Bronchial epithelial cell (primary cell): ENCODE results near the gene BLMH. TPM values are rescaled to one million over a fixed set of nuclear protein-coding genes. Genes with fewer than 3 reads are reported as not detected.
A peak's percentile ranks its signal among the peaks of the same experiment; 100 is the strongest.

ENCODE experiments used
- DNase-seq: peaks from one replicate; pipeline ENCODE4 v3.0.0-alpha.2; 2010; ENCODE audit warnings: low read depth
- FAIRE-seq: peaks from 2 replicates; lab custom pipeline; 2011; peaks lifted over from hg19 to GRCh38; lab: Jason Lieb, UNC
- H3K27me3 ChIP-seq: 2 replicates; pipeline ENCODE4 v1.5.1; 2011; ENCODE audit warnings: low read length; ENCODE audit not compliant: control insufficient read depth, insufficient read depth
- H3K36me3 ChIP-seq: 2 replicates; pipeline ENCODE4 v1.5.1; 2011; ENCODE audit warnings: low read length; ENCODE audit not compliant: control insufficient read depth, insufficient read depth
- H3K4me3 ChIP-seq: 2 replicates; pipeline ENCODE4 v1.5.1; 2011; ENCODE audit warnings: mild to moderate bottlenecking, low read depth, low read length, control low read depth
- total RNA-seq: library from RNA; depleted of rRNA; stranded (reverse); fragments of >200 nt; gene quantifications from 2 replicates; pipeline ENCODE4 v1.2.1, GENCODE V29; 2014
- TF ChIP-seq, protein P1 (sequence below): IDR thresholded peaks from 2 replicates; pipeline ENCODE4 v1.5.1; 2011; ENCODE audit warnings: mild to moderate bottlenecking, moderate library complexity, low read length, control low read depth, inconsistent platforms; ENCODE audit not compliant: insufficient read depth, severe bottlenecking

Gene BLMH
- total RNA-seq, 1 donor from 2014 or later, result 19.0 TPM

DNA sequence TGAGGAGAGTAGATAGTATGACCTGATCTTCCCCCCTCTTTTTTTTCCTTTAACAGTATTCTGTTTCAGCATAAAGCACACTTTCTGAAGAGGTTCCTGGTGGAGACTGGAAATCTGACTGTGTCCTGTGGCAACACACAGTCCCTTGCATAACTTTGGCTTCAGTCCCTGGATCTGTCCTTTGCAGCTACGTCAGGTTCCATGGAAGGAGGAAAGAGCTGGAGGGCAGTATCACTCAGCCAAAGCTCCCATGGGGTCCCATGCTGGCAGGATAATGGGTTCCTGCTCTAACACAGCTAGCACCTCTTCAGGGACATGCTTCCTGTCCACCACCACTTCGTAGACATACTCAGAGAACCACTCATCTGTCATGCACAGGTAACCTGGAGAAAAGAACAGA is 43.0 kb downstream of the BLMH start:
- Histone ChIP-seq H3K4me3 (no peak overlapping the region), H3K27me3 (no peaks in the 10 kb centered on the region), H3K36me3 (peaks cover 5% of the 10 kb centered on the region)
- TF ChIP-seq, protein P1, sequence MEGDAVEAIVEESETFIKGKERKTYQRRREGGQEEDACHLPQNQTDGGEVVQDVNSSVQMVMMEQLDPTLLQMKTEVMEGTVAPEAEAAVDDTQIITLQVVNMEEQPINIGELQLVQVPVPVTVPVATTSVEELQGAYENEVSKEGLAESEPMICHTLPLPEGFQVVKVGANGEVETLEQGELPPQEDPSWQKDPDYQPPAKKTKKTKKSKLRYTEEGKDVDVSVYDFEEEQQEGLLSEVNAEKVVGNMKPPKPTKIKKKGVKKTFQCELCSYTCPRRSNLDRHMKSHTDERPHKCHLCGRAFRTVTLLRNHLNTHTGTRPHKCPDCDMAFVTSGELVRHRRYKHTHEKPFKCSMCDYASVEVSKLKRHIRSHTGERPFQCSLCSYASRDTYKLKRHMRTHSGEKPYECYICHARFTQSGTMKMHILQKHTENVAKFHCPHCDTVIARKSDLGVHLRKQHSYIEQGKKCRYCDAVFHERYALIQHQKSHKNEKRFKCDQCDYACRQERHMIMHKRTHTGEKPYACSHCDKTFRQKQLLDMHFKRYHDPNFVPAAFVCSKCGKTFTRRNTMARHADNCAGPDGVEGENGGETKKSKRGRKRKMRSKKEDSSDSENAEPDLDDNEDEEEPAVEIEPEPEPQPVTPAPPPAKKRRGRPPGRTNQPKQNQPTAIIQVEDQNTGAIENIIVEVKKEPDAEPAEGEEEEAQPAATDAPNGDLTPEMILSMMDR, result no peak
- DNase-seq (no peak), FAIRE-seq (no peak)

DNA sequence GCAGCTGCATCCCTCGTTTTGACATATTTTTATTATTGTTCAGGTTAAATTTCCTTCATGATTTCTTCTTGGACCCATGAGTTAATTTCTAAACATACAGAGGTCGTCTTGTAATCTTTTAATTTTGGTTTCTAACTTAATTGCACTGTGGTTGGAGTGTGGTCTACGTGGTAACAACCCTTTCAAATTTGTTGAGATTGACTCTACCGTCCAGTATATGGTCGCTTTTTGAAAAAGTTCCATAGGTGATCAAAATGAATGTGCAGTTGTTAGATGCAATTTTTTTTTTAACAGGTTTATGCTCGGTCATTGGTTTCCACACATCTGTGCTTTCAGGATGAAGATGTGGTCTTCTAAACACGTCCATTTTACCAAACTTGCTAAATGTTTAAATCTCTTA is 45.3 kb downstream of the BLMH start:
- H3K27me3 ChIP-seq, result no peaks in the 10 kb centered on the region
- H3K4me3 ChIP-seq, result no peak overlapping the region
- TF ChIP-seq, protein P1, result no peak
- H3K36me3 ChIP-seq, result peaks cover 3% of the 10 kb centered on the region
- no peak for DNase-seq
- FAIRE-seq, result no peak

DNA sequence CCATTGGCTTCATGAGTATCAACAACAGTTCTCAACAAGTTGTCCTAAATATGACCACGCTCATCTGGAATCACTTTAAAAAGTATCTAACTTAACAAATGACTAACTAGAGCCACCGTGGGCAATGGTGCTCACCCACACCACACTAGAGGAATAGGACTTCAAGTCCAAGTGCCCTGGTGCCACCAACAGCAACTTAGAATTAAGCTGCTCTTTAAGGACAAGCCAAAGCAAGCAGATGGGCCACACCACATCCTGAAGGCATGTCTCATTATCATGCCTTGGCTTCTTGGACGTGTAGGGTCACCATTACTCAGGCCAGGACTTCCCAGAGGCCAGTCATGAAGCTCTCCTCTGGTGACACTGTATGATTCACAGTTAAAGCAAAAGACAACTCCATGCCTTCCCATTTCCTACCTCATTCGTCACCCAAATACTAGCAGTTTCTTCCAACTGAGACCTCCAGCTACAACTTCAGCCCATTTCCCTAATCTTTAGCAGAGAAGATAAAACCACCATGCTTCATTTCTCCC is 46.8 kb downstream of the BLMH start:
- peaks cover 3% of the 10 kb centered on the region for H3K36me3 ChIP-seq
- TF ChIP-seq, protein P1, result no peak
- FAIRE-seq (peak; percentile 36), DNase-seq (peak; percentile 79)
- no peaks in the 10 kb centered on the region for H3K27me3 ChIP-seq
- H3K4me3 ChIP-seq, result no peak overlapping the region

DNA sequence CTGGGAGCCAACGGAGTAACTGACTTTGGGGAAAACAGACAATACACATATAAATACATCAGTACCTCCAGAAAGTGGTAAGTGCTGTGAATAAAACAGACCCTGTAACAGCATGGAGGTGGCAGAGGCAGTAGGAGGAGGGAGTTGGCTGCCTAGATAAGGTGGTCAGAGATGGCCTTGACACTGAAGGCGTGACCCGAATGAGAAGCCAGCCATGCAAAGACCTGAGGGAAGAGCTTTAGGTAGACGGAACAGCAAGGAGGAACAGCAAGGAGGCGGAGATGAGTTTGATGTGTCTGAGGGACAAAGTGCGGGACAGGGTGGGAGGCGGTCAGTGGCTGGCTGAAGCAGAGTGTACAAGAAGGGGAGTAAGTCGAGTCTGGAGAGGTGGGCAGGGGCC is 48.2 kb downstream of the BLMH start:
- TF ChIP-seq, protein P1, result no peak
- DNase-seq, result no peak
- FAIRE-seq, result no peak
- Histone ChIP-seq H3K27me3 (peaks cover under 1% of the 10 kb centered on the region), H3K36me3 (peaks cover 2% of the 10 kb centered on the region), H3K4me3 (no peak overlapping the region)

DNA sequence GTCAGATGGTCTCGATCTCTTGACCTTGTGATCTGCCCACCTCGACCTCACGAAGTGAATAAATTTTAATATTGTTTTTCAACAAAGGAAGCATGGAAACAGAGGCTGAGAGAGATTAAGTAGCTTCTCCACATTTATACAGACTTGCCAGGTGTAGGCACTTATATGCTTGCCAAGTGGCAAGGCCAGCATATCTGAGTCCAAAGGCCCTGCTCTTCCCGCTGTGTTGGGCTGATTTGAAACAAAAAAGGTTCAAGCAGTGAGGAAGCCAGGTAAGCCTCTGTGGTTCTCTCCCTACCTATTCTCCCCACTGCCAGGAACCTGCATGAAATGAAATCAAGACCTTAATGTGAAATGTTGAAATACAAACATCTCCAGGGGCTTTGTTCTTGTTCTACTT is 48.7 kb downstream of the BLMH start:
- DNase-seq (no peak), FAIRE-seq (peak; percentile 86)
- TF ChIP-seq, protein P1, result no peak
- Histone ChIP-seq H3K4me3 (no peak overlapping the region), H3K36me3 (no peaks in the 10 kb centered on the region), H3K27me3 (peaks cover 2% of the 10 kb centered on the region)

DNA sequence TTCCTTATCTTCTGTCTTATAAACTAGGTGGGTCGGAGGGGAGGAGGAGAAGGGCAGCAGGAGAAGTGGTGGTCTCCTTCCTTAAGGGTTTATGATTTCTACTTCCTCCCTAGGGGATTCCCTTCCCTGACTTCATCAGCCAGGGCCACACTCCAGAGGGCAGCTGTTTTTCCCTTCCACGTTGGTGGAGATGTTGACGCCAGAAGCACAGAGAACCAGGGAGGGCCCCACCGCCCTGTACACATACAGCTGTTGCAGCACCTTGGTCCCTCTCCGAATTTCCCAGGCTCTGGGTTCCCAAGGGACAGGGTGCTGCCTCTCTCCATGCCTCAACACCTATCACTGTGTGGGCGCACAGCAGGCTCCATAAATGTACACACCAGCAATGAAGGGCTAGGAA is 50.7 kb downstream of the BLMH start:
- Histone ChIP-seq H3K27me3 (peaks cover 13% of the 10 kb centered on the region), H3K36me3 (no peaks in the 10 kb centered on the region), H3K4me3 (no peak overlapping the region)
- DNase-seq (no peak), FAIRE-seq (no peak)
- TF ChIP-seq, protein P1, result no peak
